Right ventricle myocardium inferior (tissue), 1 donor: ENCODE results near the gene SYN1. TPM values are rescaled to one million over a fixed set of nuclear protein-coding genes. Genes with fewer than 3 reads are reported as not detected.
"Not testable (repeated sequence)": the region's sequence is repeated elsewhere in the genome, so short reads cannot be mapped to it uniquely, and the experiment has no call there.

Experiments
- ATAC-seq: fragments of 200-7000 bp; cut with Tn5 transposase; one replicate; pipeline ENCODE4 v1.9.1; 2020; ENCODE audit warnings: mild to moderate bottlenecking, moderate library complexity
- DNase-seq: peaks from one replicate; pipeline ENCODE4 v3.0.0; 2021; ENCODE audit errors: missing footprints
- intact Hi-C: fragments of 100-400 bp; cut with DNase I; formaldehyde crosslinking; loops from one replicate; pipeline ENCODE4 v1.11.0; 2022
- long read RNA-seq: library from polyadenylated mRNA; unstranded; transcript quantifications from one replicate; pipeline ENCODE4 v2.0.0, GENCODE V29; 2021
- total RNA-seq: library from RNA; stranded (reverse); fragmentation: NEBNext Ultra II Directional; extraction: Animal tissue kit (Norgen Biotek cat#: 25700); gene quantifications from one replicate; pipeline ENCODE4 v1.2.1, GENCODE V29; 2021
- donor health status: DM: no; HTN: yes; CAD: no; lungs with severe emphysema.

SYN1 gene
- total RNA-seq, result 11.1 TPM
- long read RNA-seq, partial matches to known transcripts, result 3 of 6 reads
- long read RNA-seq, other reads (novel, unspliced or antisense), result 3 of 6 reads

GRCh38 chrX:47619486-47620302 lies at the start of gene SYN1:
Gene SYN1, minus strand, starts transcription at chrX:47619857. Its CDS starts 129 bp downstream, at chrX:47619728.
- intact Hi-C loops, result no loop called here
- peak; percentile 98 for ATAC-seq
- peak; percentile 90 for DNase-seq

- intact Hi-C loops, DNase-seq, ATAC-seq: not testable (repeated sequence)
These were observed 46.1 kb upstream of the SYN1 start for GRCh38 chrX:47665797-47666196.

- intact Hi-C loops, result no loop called here
- DNase-seq (no peak), ATAC-seq (no peak)
These were observed 45.1 kb upstream of the SYN1 start for GRCh38 chrX:47664737-47665136.

- DNase-seq (no peak), ATAC-seq (no peak)
These were observed 42.5 kb upstream of the SYN1 start for GRCh38 chrX:47662144-47662657.

GRCh38 chrX:47661539-47661938 lies 41.9 kb upstream of the SYN1 start:
- DNase-seq (no peak), ATAC-seq (no peak)
- intact Hi-C loops, result no loop called here

More at GRCh38 chrX:47662144-47662657, 42.5 kb upstream of the SYN1 start:
- intact Hi-C loops, result no loop called here

- no peak for DNase-seq
- ATAC-seq, result no peak
- intact Hi-C loops, result loop anchor here (10.0 kb wide), 3 partner anchors 135 to 365 kb away; partner anchors contain the start of gene ZNF81
These were observed 39.7 kb upstream of the SYN1 start for GRCh38 chrX:47659421-47659726.

- ATAC-seq (peak; percentile 93), DNase-seq (peak; percentile 96)
- intact Hi-C loops, result loop anchor here (10.0 kb wide), 3 partner anchors 136 to 366 kb away; partner anchors contain the start of gene ZNF81
These were observed 39.2 kb upstream of the SYN1 start, which contains the start of gene UXT for GRCh38 chrX:47658684-47659420. Gene UXT, minus strand, starts transcription at chrX:47659180. Its CDS starts 253 bp downstream, at chrX:47658927.

GRCh38 chrX:47658301-47658683 lies 38.6 kb upstream of the SYN1 start:
- intact Hi-C loops, result loop anchor here (10.0 kb wide), 3 partner anchors 137 to 367 kb away; partner anchors contain the start of gene ZNF81
- DNase-seq, result no peak
- ATAC-seq, result no peak

GRCh38 chrX:47651043-47651905 lies 31.6 kb upstream of the SYN1 start:
- intact Hi-C loops, result loop anchor here (10.0 kb wide), 3 partner anchors 144 to 374 kb away; partner anchors contain the start of gene ZNF81
- ATAC-seq (no peak), DNase-seq (no peak)

- ATAC-seq, result peak; percentile 98
- intact Hi-C loops, result loop anchor here (10.0 kb wide), 3 partner anchors 144 to 374 kb away; partner anchors contain the start of gene ZNF81
- peak; percentile 95 for DNase-seq
These were observed 30.7 kb upstream of the SYN1 start, which contains the start of gene ELK1 for GRCh38 chrX:47650164-47651042. Gene ELK1, minus strand, starts transcription at chrX:47650563. Its CDS starts 9,122 bp downstream, at chrX:47641441.

- intact Hi-C loops, result loop anchor here (5.0 to 10.0 kb wide), 5 partner anchors 87 to 455 kb away; partner anchors contain the start of genes ARAF, UBA1 and ZNF81
- DNase-seq (no peak), ATAC-seq (no peak)
These were observed 30.1 kb upstream of the SYN1 start for GRCh38 chrX:47649781-47650163.

GRCh38 chrX:47649271-47649670 lies 29.6 kb upstream of the SYN1 start:
- intact Hi-C loops, result loop anchor here (5.0 to 10.0 kb wide), 2 partner anchors 87 to 454 kb away; partner anchors contain the start of genes ARAF and UBA1
- DNase-seq, result no peak
- no peak for ATAC-seq

- ATAC-seq, result no peak
- DNase-seq, result no peak
- intact Hi-C loops, result loop anchor here (5.0 to 10.0 kb wide), 2 partner anchors 86 to 454 kb away; partner anchors contain the start of genes ARAF and UBA1
These were observed 28.7 kb upstream of the SYN1 start for GRCh38 chrX:47648376-47648775.

- intact Hi-C loops, result loop anchor here (5.0 to 10.0 kb wide), 2 partner anchors 84 to 452 kb away; partner anchors contain the start of genes ARAF and UBA1
These were observed 27.0 kb upstream of the SYN1 start for GRCh38 chrX:47646636-47647035.

GRCh38 chrX:47645530-47645929 lies 25.9 kb upstream of the SYN1 start:
- DNase-seq, result no peak
- intact Hi-C loops, result loop anchor here (2.0 to 10.0 kb wide), 3 partner anchors 83 to 451 kb away; partner anchors contain the start of genes ARAF and UBA1
- ATAC-seq, result no peak

More at GRCh38 chrX:47646636-47647035, 27.0 kb upstream of the SYN1 start:
- no peak for ATAC-seq
- DNase-seq, result no peak

GRCh38 chrX:47644557-47645091 lies 25.0 kb upstream of the SYN1 start:
- intact Hi-C loops, result loop anchor here (2.0 to 10.0 kb wide), 3 partner anchors 82 to 450 kb away; partner anchors contain the start of genes ARAF and UBA1
- peak; percentile 70 for ATAC-seq
- DNase-seq, result no peak
